HepG2 (cell line): ENCODE measurements around the gene WDCP. TPM values are rescaled to one million over a fixed set of nuclear protein-coding genes. Genes with fewer than 3 reads are reported as not detected.

Experiments
- ATF2 ChIP-seq: sonication (generic); formaldehyde crosslinking; IDR thresholded peaks from 2 replicates; pipeline ENCODE4 v1.4.0; 2020; ENCODE audit warnings: missing genetic modification reagents
- ATF6 ChIP-seq: sonication (generic); formaldehyde crosslinking; conservative IDR thresholded peaks from 2 replicates; pipeline ENCODE4 v1.4.0; 2020; ENCODE audit warnings: missing genetic modification reagents
- ATRX ChIP-seq: sonication (generic); formaldehyde crosslinking; IDR thresholded peaks from 2 replicates; pipeline ENCODE4 v1.4.0; 2020; ENCODE audit warnings: missing genetic modification reagents, borderline replicate concordance
- KDM2A ChIP-seq: sonication (generic); formaldehyde crosslinking; IDR thresholded peaks from 2 replicates; pipeline ENCODE4 v1.4.0; 2020; ENCODE audit warnings: low read depth, missing genetic modification reagents, borderline replicate concordance
- MED13 ChIP-seq: sonication (generic); formaldehyde crosslinking; IDR thresholded peaks from 2 replicates; pipeline ENCODE4 v1.5.0; 2020; ENCODE audit warnings: missing genetic modification reagents
- MIXL1 ChIP-seq: IDR thresholded peaks from 2 replicates; pipeline ENCODE4 v1.6.1; 2016
- NR2F6 ChIP-seq, 2 experiments: IDR thresholded peaks; 2 replicates each; pipeline ENCODE4 v1.6.1; 2016; ENCODE audit warnings: antibody characterized with exemption in 1 of 2, mild to moderate bottlenecking in 1 of 2
- PAXIP1 ChIP-seq: sonication (generic); formaldehyde crosslinking; conservative IDR thresholded peaks from 2 replicates; pipeline ENCODE4 v1.4.0; 2020; ENCODE audit warnings: mild to moderate bottlenecking, missing genetic modification reagents, moderate library complexity
- SALL2 ChIP-seq: sonication (generic); formaldehyde crosslinking; IDR thresholded peaks from 2 replicates; pipeline ENCODE4 v1.8.1; 2023; ENCODE audit warnings: mild to moderate bottlenecking, missing genetic modification reagents, inconsistent platforms
- SPEN ChIP-seq: sonication (generic); formaldehyde crosslinking; IDR thresholded peaks from 2 replicates; pipeline ENCODE4 v1.5.1; 2020; ENCODE audit warnings: low read depth, mild to moderate bottlenecking, missing genetic modification reagents
- TCF7 ChIP-seq: sonication (generic); IDR thresholded peaks from 2 replicates; pipeline ENCODE4 v1.6.1; 2016; ENCODE audit warnings: antibody characterized with exemption, low read depth
- YY1 ChIP-seq: IDR thresholded peaks from 2 replicates; pipeline ENCODE4 v1.6.1; 2011; ENCODE audit warnings: low read length, low read depth, moderate library complexity, mild to moderate bottlenecking; ENCODE audit not compliant: insufficient read depth, insufficient replicate concordance
- ZFY ChIP-seq: sonication (generic); formaldehyde crosslinking; IDR thresholded peaks from 2 replicates; pipeline ENCODE4 v1.4.0; 2020; ENCODE audit warnings: missing genetic modification reagents
- ZNF17 ChIP-seq: sonication (generic); formaldehyde crosslinking; IDR thresholded peaks from 2 replicates; pipeline ENCODE4 v1.5.0; 2020; ENCODE audit warnings: mild to moderate bottlenecking, missing genetic modification reagents
- ZNF280B ChIP-seq: sonication (generic); formaldehyde crosslinking; IDR thresholded peaks from 2 replicates; pipeline ENCODE4 v1.5.0; 2020; ENCODE audit warnings: missing genetic modification reagents, mild to moderate bottlenecking, borderline replicate concordance
- ZNF382 ChIP-seq: sonication (generic); formaldehyde crosslinking; IDR thresholded peaks from 2 replicates; pipeline ENCODE4 v1.5.0; 2020; ENCODE audit warnings: missing genetic modification reagents, mild to moderate bottlenecking, borderline replicate concordance
- ZNF720 ChIP-seq: sonication (generic); formaldehyde crosslinking; IDR thresholded peaks from 2 replicates; pipeline ENCODE4 v1.4.0; 2020; ENCODE audit warnings: missing genetic modification reagents
- ZNF746 ChIP-seq: sonication (generic); formaldehyde crosslinking; IDR thresholded peaks from 2 replicates; pipeline ENCODE4 v1.8.0; 2022; ENCODE audit warnings: mild to moderate bottlenecking, missing genetic modification reagents
- ZNF883 ChIP-seq: sonication (generic); formaldehyde crosslinking; IDR thresholded peaks from 2 replicates; pipeline ENCODE4 v1.5.1; 2020; ENCODE audit warnings: mild to moderate bottlenecking, missing genetic modification reagents; ENCODE audit errors: not compliant biosample characterization
- polyA plus RNA-seq, 8 experiments: library from polyadenylated mRNA; depleted of rRNA in 3 of 8; stranded (reverse) in 7 of 8; unstranded in 1 of 8; fragments of >200 nt; fragmentation: Illumina TruSeq in 4 of 8; extraction: Trizol in 4 of 8; gene quantifications; 2 replicates each; pipeline versions ENCODE4 v1.2.1 to v1.2.3, GENCODE V29; 2011 to 2016; ENCODE audit warnings: low read depth in 4 of 8, missing spikeins in 1 of 8, mixed read lengths in 1 of 8; ENCODE audit not compliant: insufficient read depth in 1 of 8
- total RNA-seq, 5 experiments: library from RNA; depleted of rRNA; stranded (reverse); fragments of >200 nt; fragmentation: Illumina TruSeq; extraction: Trizol; gene quantifications; 2 replicates each; pipeline ENCODE4 v1.2.3, GENCODE V29; 2016; ENCODE audit warnings: low read depth in 1 of 5

WDCP gene
- total and polyA plus RNA-seq, 2 of the 13 experiments (the other 11 are each of a cell fraction or from before 2014, with no cell fraction given): 17.4 to 22.6 TPM

GRCh38 chr2:24021122-24021998, 25.8 kb downstream of the WDCP start (continued):
- TF ChIP-seq PAXIP1 (CRISPR knock-in tag) (no peak), ZNF17 (CRISPR knock-in tag) (no peak), ZNF280B (CRISPR knock-in tag) (no peak), SALL2 (CRISPR knock-in tag) (no peak), TCF7 (no peak), KDM2A (peak; percentile 53; the same call in 1 of the 2 replicates), ZNF883 (CRISPR knock-in tag) (peak; percentile 68), MED13 (CRISPR knock-in tag) (no peak), ATF2 (CRISPR knock-in tag) (peak; percentile 33; the same call in 1 of the 2 replicates), MIXL1 (CRISPR knock-in tag) (0 out of 2 replicates have a peak, but pooled peaks have one; percentile 13), NR2F6 (IDR thresholded peaks at IDR 0.05) (no peak), NR2F6 (CRISPR knock-in tag; IDR thresholded peaks at IDR 0.05) (peak; percentile 25; the same call in 1 of the 2 replicates), ZNF382 (CRISPR knock-in tag) (no peak), SPEN (CRISPR knock-in tag) (no peak), ZNF720 (CRISPR knock-in tag) (no peak), YY1 (peak; percentile 51), ZNF746 (CRISPR knock-in tag) (no peak), ATRX (CRISPR knock-in tag) (no peak), ZFY (CRISPR knock-in tag) (peak; percentile 24; the same call in 1 of the 2 replicates), ATF6 (CRISPR knock-in tag) (no peak)
